Spinal cord (tissue), 10 donors: ENCODE results near the gene OR10A2. TPM values are rescaled to one million over a fixed set of nuclear protein-coding genes. Genes with fewer than 3 reads are reported as not detected.
"Not testable (repeated sequence)": the region's sequence is repeated elsewhere in the genome, so short reads cannot be mapped to it uniquely, and the experiment has no call there.

ENCODE experiments used
- DNase-seq, 6 donors: peaks; one replicate each; pipeline versions ENCODE4 v3.0.0 to v3.0.0-alpha.2; 2013 to 2015; ENCODE audit warnings: low spot score in 6 of 6, low read depth in 4 of 6
- H3K27ac ChIP-seq: one replicate; pipeline ENCODE4 v1.5.1; 2013; ENCODE audit warnings: low read depth, low read length, control low read depth
- H3K27me3 ChIP-seq: one replicate; pipeline ENCODE4 v1.6.1; 2013; ENCODE audit warnings: low read length; ENCODE audit not compliant: control insufficient read depth, insufficient read depth
- H3K36me3 ChIP-seq: one replicate; pipeline ENCODE4 v1.6.1; 2013; ENCODE audit warnings: low read length; ENCODE audit not compliant: control insufficient read depth, insufficient read depth
- H3K4me1 ChIP-seq: one replicate; pipeline ENCODE4 v1.6.1; 2013; ENCODE audit warnings: low read length; ENCODE audit not compliant: control insufficient read depth, insufficient read depth
- H3K4me3 ChIP-seq: one replicate; pipeline ENCODE4 v1.5.1; 2013; ENCODE audit warnings: low read depth, low read length, control low read depth
- H3K9me3 ChIP-seq: one replicate; pipeline ENCODE4 v1.6.1; 2013; ENCODE audit warnings: low read length; ENCODE audit not compliant: control insufficient read depth, insufficient read depth
- WGBS: methylation state at CpG from one replicate; pipeline ENCODE4 v1.1.5; 2013; ENCODE audit warnings: missing lambda C conversion rate; ENCODE audit not compliant: insufficient coverage; 5-methylcytosine and 5-hydroxymethylcytosine counted together
- polyA plus RNA-seq, 2 donors: library from polyadenylated mRNA; unstranded; fragments of 120-200 nt; gene quantifications; one replicate each; pipeline ENCODE4 v1.2.1, GENCODE V29; 2013; ENCODE audit not compliant: insufficient read length in 2 of 2
- total RNA-seq, 2 donors: library from RNA; depleted of rRNA in 1 of 2; stranded (reverse); fragments of 120-200 nt in 1 of 2; fragments of >200 nt in 1 of 2; gene quantifications; one replicate each; pipeline versions ENCODE4 v1.2.3 to v1.2.4, GENCODE V29; 2013 to 2014
- donor health status: healthy.

The OR10A2 gene
- total and polyA plus RNA-seq, 4 donors, result 0.08 to 0.21 TPM; not detected in 2

DNA sequence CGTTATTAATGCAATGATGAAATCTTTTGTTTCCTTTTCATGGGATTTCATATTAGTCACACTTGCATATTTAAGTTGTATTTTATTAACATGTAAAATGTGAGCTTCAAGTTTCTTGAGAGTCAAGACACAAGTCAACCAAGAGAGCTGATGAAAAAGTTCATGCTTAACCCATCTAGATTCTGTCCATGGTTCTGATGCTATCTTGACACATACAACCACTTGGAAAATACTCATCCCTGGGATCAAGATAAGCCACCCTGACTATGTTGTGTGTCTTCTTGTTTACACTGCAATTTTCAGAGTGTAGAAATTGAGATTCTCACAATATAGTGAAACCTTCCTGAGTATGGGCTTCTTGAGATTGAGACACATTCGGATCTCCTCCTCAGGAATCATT, 12.9 kb downstream of the OR10A2 start:
- H3K27ac ChIP-seq, result no peak overlapping the region
- no peak for DNase-seq
- no peaks in the 10 kb centered on the region for H3K9me3 ChIP-seq
- no peaks in the 10 kb centered on the region for H3K4me1 ChIP-seq
- H3K27me3 ChIP-seq, result no peaks in the 10 kb centered on the region
- WGBS, result no CpG with 5 or more reads among the region's 2 CpGs
- H3K4me3 ChIP-seq, result no peak overlapping the region
- no peaks in the 10 kb centered on the region for H3K36me3 ChIP-seq

DNA sequence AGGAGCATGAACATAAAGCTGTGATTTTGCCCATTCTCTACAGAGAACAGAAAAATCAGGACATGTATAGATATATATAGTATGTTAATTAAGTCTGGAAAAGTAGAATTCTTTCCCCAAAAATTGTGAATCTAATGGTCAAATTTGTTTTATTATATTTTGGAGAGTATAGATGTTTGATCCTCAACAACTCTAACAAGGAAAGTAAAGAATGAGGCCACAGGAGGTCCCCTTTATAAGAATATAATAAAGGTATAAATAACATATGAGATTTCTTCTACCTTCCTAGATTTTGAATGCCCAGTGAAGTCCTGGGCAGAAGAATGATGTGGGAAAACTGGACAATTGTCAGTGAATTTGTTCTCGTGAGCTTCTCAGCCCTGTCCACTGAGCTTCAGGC, 13.5 kb downstream of the OR10A2 start, which contains the start of gene OR10A4:
OR10A4 (plus strand) TSS at position 301 of the 400 bp plus-strand sequence; CDS start at position 324, 23 bp downstream.
- Histone ChIP-seq H3K4me3 (no peak within 1 kb of the TSS), H3K27me3 (no peaks in the 10 kb centered on the region), H3K9me3 (no peaks in the 10 kb centered on the region), H3K4me1 (no peaks in the 10 kb centered on the region), H3K36me3 (no peaks in the 10 kb centered on the region), H3K27ac (no peak within 1 kb of the TSS)
- no peak for DNase-seq
- WGBS, result 92% methylated on average over 1 of the region's 1 CpG

DNA sequence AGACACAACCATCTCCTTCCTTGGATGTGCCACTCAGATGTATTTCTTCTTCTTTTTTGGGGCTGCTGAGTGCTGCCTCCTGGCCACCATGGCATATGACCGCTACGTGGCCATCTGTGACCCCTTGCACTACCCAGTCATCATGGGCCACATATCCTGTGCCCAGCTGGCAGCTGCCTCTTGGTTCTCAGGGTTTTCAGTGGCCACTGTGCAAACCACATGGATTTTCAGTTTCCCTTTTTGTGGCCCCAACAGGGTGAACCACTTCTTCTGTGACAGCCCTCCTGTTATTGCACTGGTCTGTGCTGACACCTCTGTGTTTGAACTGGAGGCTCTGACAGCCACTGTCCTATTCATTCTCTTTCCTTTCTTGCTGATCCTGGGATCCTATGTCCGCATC, 14.1 kb downstream of the OR10A2 start:
- H3K27me3 ChIP-seq, result no peaks in the 10 kb centered on the region
- WGBS, result 94% methylated on average over 3 of the region's 3 CpGs
- no peaks in the 10 kb centered on the region for H3K36me3 ChIP-seq
- no peaks in the 10 kb centered on the region for H3K9me3 ChIP-seq
- no peaks in the 10 kb centered on the region for H3K4me1 ChIP-seq
- no peak overlapping the region for H3K4me3 ChIP-seq
- DNase-seq, result no peak
- no peak overlapping the region for H3K27ac ChIP-seq

- H3K36me3 ChIP-seq, result no peaks in the 10 kb centered on the region
- H3K9me3 ChIP-seq, result no peaks in the 10 kb centered on the region
- no peaks in the 10 kb centered on the region for H3K4me1 ChIP-seq
- H3K27me3 ChIP-seq, result no peaks in the 10 kb centered on the region
- no peak for DNase-seq
- H3K27ac ChIP-seq, result no peak overlapping the region
- H3K4me3 ChIP-seq, result no peak overlapping the region
Measured at GRCh38 chr11:6882751-6883150, 19.9 kb downstream of the OR10A2 start.

DNA sequence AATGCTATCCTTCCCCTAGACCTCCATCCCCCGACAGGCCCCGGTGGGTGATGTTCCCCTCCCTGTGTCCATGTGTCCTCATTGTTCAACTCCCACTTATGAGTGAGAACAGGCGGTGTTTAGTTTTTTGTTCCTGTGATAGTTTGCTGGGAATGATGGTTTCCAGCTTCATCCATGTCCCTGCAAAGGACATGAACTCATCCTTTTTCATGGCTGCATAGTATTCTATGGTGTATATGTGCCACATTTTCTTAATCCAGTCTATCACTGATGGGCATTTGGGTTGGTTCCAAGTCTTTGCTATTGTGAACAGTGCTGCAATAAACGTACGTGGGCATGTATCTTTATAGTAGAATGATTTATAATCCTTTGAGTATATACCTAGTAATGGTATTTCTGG, 24.9 kb downstream of the OR10A2 start:
- WGBS, result no CpG with 5 or more reads among the region's 5 CpGs
- H3K9me3 ChIP-seq, H3K36me3 ChIP-seq, H3K27ac ChIP-seq, H3K4me3 ChIP-seq, H3K4me1 ChIP-seq, H3K27me3 ChIP-seq, DNase-seq: not testable (repeated sequence)

DNA sequence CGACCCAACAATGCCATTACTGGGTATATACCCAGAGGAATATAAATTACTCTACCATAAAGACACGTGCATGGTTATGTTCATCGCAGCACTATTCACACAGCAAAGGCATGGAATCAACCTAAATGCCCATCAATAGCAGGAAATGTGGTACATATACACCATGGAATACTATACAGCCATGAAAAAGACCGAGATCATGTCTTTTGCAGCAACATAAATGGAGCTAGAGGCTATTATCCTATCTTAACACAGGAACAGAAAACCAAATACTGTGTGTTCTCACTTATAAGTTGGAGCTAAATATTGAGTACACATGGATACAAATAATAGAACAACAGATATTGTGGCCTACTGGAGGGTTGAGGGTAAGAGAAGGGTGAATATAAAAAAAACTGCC, 26.0 kb downstream of the OR10A2 start:
- Histone ChIP-seq H3K4me3 (no peak overlapping the region), H3K4me1 (no peaks in the 10 kb centered on the region), H3K27me3 (no peaks in the 10 kb centered on the region), H3K9me3 (peaks cover 2% of the 10 kb centered on the region), H3K27ac (no peak overlapping the region), H3K36me3 (no peaks in the 10 kb centered on the region)
- no peak for DNase-seq
- WGBS, result no CpG with 5 or more reads among the region's 4 CpGs

- Histone ChIP-seq H3K4me1 (no peaks in the 10 kb centered on the region), H3K4me3 (no peak overlapping the region), H3K9me3 (peaks cover 2% of the 10 kb centered on the region), H3K27me3 (no peaks in the 10 kb centered on the region), H3K36me3 (no peaks in the 10 kb centered on the region), H3K27ac (no peak overlapping the region)
- no CpG with 5 or more reads among the region's 1 CpG for WGBS
- no peak for DNase-seq
Measured at GRCh38 chr11:6889835-6890234, 27.0 kb downstream of the OR10A2 start.

- DNase-seq, result no peak
- no peak within 1 kb of the TSS for H3K27ac ChIP-seq
- WGBS, result 94% methylated on average over 2 of the region's 2 CpGs
- no peaks in the 10 kb centered on the region for H3K36me3 ChIP-seq
- H3K4me3 ChIP-seq, result no peak within 1 kb of the TSS
- H3K9me3 ChIP-seq, result peaks cover 2% of the 10 kb centered on the region
- H3K27me3 ChIP-seq, result no peaks in the 10 kb centered on the region
- H3K4me1 ChIP-seq, result no peaks in the 10 kb centered on the region
Measured at GRCh38 chr11:6892400-6892799, 29.5 kb downstream of the OR10A2 start, which contains the start of gene OR2D2. Gene OR2D2 (minus strand): TSS chr11:6892500. CDS start chr11:6892500, 0 bp downstream.

- Histone ChIP-seq H3K4me1 (no peaks in the 10 kb centered on the region), H3K4me3 (no peak overlapping the region), H3K27ac (no peak overlapping the region), H3K9me3 (no peaks in the 10 kb centered on the region), H3K27me3 (no peaks in the 10 kb centered on the region), H3K36me3 (no peaks in the 10 kb centered on the region)
- no peak for DNase-seq
Measured at GRCh38 chr11:6894097-6894496, 31.2 kb downstream of the OR10A2 start.

DNA sequence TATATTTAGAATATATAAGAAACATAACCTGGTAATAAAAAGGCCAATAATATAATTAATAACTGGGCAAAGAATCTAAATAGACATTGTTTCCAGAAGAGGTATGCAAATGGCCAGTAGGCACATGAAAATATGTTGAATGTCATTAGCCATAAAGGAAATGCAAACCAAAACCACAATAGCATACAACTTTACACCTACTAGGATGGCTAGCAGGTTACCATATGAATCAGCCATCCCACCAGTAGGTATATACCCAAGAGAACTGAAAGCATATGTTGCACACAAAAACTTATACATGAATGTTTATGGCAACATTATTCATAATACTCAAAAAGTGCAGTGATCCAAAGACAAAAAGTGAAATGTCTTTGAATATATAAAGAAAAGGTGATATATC, 32.2 kb downstream of the OR10A2 start:
- Histone ChIP-seq H3K4me1 (no peaks in the 10 kb centered on the region), H3K9me3 (no peaks in the 10 kb centered on the region), H3K27ac (no peak overlapping the region), H3K4me3 (no peak overlapping the region), H3K27me3 (no peaks in the 10 kb centered on the region), H3K36me3 (no peaks in the 10 kb centered on the region)
- no peak for DNase-seq
